ENCODE data around the gene SCP2D1. TPM values are rescaled to one million over a fixed set of nuclear protein-coding genes. Genes with fewer than 3 reads are reported as not detected.
A peak's percentile ranks its signal among the peaks of the same experiment; 100 is the strongest.

The SCP2D1 gene
- total RNA-seq (2021; ENCODE audit: unreplicated experiment) (not detected), Bru-seq, nascent RNA (not detected), BruChase-seq, experiment 1, labeled RNA remaining after a 6-hour chase (not detected), BruChase-seq, experiment 2, labeled RNA remaining after a 2-hour chase (percentile 16 among the genes with signal in this experiment)
- not detected in 2 replicates for polyA plus RNA-seq (2012)
- long read RNA-seq: 0 reads

DNA sequence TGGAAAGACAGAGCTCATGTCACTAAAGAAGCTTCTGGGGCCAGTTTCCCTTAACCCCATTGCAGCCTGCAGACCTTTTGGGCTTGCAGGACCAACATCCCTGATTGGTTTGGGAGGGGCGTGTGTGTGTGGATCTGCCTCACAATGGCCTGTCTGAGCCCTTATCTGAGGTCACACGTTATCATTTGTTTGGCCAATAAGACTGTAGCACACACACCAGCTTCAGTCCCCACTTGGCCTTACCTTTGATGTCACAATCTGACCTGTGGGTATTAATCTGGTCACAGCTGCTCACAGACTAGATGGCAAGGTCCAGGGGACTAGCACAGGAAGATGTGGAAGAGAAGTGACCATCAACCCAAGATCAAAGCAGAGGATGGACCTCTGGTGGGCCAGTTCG lies at the start of gene SCP2D1:
TSS of gene SCP2D1 (plus strand) at position 301 of the 400 bp plus-strand sequence. CDS start at position 334, 33 bp downstream.
- DNase-seq (ENCODE audit: low read depth, low spot score): no peak

More for the DNA sequence above, at the start of gene SCP2D1:
- ATAC-seq: no peak
- BruUV-seq (replicated peaks): no TSS peak
- Histone ChIP-seq H3K9ac (ENCODE audit: low read length) (no peak within 1 kb of the TSS), H3K4me2 (ENCODE audit: low read length) (no peak within 1 kb of the TSS), H4K20me1 (ENCODE audit: insufficient read depth) (no peaks in the 10 kb centered on the region), H3K4me3 (replicated peaks in 1 of 2; ENCODE audit: low read depth in 1 of 2, low read length in 2 of 2) (no peak within 1 kb of the TSS), H2AFZ (ENCODE audit: low read depth, low read length, poor library complexity, severe bottlenecking) (no peak within 1 kb of the TSS), H3K36me3 (ENCODE audit: control insufficient read depth in 1 of 2, insufficient read depth in 2 of 2, low read length in 2 of 2) (no peaks in the 10 kb centered on the region), H3K9me3 (ENCODE audit: control insufficient read depth in 1 of 2, insufficient read depth in 1 of 2, low read depth in 1 of 2, low read length in 2 of 2) (no peaks in the 10 kb centered on the region), H3K27me3 (ENCODE audit: insufficient read depth, low read length) (peaks cover 10% of the 10 kb centered on the region; the same call in 1 of the 2 replicates), H3K4me1 (ENCODE audit: control insufficient read depth in 1 of 2, insufficient read depth in 2 of 2, low read length in 2 of 2) (no peaks in the 10 kb centered on the region), H3K27ac (ENCODE audit: low read depth, low read length) (no peak within 1 kb of the TSS), H3K79me2 (ENCODE audit: insufficient read depth, low read length) (no peaks in the 10 kb centered on the region), H3K9me2 (ENCODE audit: insufficient read depth) (no peaks in the 10 kb centered on the region)
- RAD21 ChIA-PET (ENCODE audit: low non-redundant PET in 1 of 2, low total read pairs in 2 of 2, uncharacterized antibody in 2 of 2, unreplicated experiment in 2 of 2): no interaction called here
- POLR2A ChIA-PET: no interaction called here
- intact Hi-C loops (cut with micrococcal nuclease): no loop called here
- CTCF ChIA-PET: no interaction called here
- TF ChIP-seq, protein P1, sequence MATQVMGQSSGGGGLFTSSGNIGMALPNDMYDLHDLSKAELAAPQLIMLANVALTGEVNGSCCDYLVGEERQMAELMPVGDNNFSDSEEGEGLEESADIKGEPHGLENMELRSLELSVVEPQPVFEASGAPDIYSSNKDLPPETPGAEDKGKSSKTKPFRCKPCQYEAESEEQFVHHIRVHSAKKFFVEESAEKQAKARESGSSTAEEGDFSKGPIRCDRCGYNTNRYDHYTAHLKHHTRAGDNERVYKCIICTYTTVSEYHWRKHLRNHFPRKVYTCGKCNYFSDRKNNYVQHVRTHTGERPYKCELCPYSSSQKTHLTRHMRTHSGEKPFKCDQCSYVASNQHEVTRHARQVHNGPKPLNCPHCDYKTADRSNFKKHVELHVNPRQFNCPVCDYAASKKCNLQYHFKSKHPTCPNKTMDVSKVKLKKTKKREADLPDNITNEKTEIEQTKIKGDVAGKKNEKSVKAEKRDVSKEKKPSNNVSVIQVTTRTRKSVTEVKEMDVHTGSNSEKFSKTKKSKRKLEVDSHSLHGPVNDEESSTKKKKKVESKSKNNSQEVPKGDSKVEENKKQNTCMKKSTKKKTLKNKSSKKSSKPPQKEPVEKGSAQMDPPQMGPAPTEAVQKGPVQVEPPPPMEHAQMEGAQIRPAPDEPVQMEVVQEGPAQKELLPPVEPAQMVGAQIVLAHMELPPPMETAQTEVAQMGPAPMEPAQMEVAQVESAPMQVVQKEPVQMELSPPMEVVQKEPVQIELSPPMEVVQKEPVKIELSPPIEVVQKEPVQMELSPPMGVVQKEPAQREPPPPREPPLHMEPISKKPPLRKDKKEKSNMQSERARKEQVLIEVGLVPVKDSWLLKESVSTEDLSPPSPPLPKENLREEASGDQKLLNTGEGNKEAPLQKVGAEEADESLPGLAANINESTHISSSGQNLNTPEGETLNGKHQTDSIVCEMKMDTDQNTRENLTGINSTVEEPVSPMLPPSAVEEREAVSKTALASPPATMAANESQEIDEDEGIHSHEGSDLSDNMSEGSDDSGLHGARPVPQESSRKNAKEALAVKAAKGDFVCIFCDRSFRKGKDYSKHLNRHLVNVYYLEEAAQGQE (IDR thresholded peaks at IDR 0.05; ENCODE audit: low read depth): no peak
- TF ChIP-seq TCF7L2 (IDR thresholded peaks at IDR 0.05; ENCODE audit: borderline replicate concordance, extremely low read depth, insufficient read depth, insufficient read length): no peak
- TF ChIP-seq EZH2phosphoT487 (IDR thresholded peaks at IDR 0.05; ENCODE audit: borderline replicate concordance): no peak
- TF ChIP-seq, protein P2, sequence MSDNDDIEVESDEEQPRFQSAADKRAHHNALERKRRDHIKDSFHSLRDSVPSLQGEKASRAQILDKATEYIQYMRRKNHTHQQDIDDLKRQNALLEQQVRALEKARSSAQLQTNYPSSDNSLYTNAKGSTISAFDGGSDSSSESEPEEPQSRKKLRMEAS (IDR thresholded peaks at IDR 0.05): no peak
- no peak for TF ChIP-seq EGR1 (IDR thresholded peaks at IDR 0.05; ENCODE audit: low read depth)
- no peak for TF ChIP-seq JUND (IDR thresholded peaks at IDR 0.05)
- TF ChIP-seq, protein P3, sequence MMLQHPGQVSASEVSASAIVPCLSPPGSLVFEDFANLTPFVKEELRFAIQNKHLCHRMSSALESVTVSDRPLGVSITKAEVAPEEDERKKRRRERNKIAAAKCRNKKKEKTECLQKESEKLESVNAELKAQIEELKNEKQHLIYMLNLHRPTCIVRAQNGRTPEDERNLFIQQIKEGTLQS (IDR thresholded peaks at IDR 0.05): no peak
- TF ChIP-seq SP1 (IDR thresholded peaks at IDR 0.05; ENCODE audit: low read depth): no peak
- TF ChIP-seq FOSL1 (IDR thresholded peaks at IDR 0.05; ENCODE audit: low read depth): no peak
- no peak for TF ChIP-seq ZFX (IDR thresholded peaks at IDR 0.05)
- TF ChIP-seq EZH2 (IDR thresholded peaks at IDR 0.05): no peak
- TF ChIP-seq, protein P4, sequence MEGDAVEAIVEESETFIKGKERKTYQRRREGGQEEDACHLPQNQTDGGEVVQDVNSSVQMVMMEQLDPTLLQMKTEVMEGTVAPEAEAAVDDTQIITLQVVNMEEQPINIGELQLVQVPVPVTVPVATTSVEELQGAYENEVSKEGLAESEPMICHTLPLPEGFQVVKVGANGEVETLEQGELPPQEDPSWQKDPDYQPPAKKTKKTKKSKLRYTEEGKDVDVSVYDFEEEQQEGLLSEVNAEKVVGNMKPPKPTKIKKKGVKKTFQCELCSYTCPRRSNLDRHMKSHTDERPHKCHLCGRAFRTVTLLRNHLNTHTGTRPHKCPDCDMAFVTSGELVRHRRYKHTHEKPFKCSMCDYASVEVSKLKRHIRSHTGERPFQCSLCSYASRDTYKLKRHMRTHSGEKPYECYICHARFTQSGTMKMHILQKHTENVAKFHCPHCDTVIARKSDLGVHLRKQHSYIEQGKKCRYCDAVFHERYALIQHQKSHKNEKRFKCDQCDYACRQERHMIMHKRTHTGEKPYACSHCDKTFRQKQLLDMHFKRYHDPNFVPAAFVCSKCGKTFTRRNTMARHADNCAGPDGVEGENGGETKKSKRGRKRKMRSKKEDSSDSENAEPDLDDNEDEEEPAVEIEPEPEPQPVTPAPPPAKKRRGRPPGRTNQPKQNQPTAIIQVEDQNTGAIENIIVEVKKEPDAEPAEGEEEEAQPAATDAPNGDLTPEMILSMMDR (IDR thresholded peaks at IDR 0.05 in 2 of 3, conservative IDR thresholded peaks at IDR 0.05 in 1 of 3; ENCODE audit: borderline replicate concordance in 1 of 3, insufficient read depth in 1 of 3, low read depth in 2 of 3, low read length in 2 of 3): no peak
- TF ChIP-seq, protein P5, sequence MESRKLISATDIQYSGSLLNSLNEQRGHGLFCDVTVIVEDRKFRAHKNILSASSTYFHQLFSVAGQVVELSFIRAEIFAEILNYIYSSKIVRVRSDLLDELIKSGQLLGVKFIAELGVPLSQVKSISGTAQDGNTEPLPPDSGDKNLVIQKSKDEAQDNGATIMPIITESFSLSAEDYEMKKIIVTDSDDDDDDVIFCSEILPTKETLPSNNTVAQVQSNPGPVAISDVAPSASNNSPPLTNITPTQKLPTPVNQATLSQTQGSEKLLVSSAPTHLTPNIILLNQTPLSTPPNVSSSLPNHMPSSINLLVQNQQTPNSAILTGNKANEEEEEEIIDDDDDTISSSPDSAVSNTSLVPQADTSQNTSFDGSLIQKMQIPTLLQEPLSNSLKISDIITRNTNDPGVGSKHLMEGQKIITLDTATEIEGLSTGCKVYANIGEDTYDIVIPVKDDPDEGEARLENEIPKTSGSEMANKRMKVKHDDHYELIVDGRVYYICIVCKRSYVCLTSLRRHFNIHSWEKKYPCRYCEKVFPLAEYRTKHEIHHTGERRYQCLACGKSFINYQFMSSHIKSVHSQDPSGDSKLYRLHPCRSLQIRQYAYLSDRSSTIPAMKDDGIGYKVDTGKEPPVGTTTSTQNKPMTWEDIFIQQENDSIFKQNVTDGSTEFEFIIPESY (IDR thresholded peaks at IDR 0.05; ENCODE audit: extremely low read depth, insufficient replicate concordance, low read length): no peak
- no peak for TF ChIP-seq YY1 (IDR thresholded peaks at IDR 0.05; ENCODE audit: extremely low read depth, insufficient replicate concordance, low read depth, low read length)
- no peak for TF ChIP-seq CBX3 (IDR thresholded peaks at IDR 0.05; ENCODE audit: low read depth)
